Measurements from ENCODE around the gene TRAK2.
"Not testable (repeated sequence)": the region's sequence is repeated elsewhere in the genome, so short reads cannot be mapped to it uniquely, and the experiment has no call there.

The TRAK2 gene

DNA sequence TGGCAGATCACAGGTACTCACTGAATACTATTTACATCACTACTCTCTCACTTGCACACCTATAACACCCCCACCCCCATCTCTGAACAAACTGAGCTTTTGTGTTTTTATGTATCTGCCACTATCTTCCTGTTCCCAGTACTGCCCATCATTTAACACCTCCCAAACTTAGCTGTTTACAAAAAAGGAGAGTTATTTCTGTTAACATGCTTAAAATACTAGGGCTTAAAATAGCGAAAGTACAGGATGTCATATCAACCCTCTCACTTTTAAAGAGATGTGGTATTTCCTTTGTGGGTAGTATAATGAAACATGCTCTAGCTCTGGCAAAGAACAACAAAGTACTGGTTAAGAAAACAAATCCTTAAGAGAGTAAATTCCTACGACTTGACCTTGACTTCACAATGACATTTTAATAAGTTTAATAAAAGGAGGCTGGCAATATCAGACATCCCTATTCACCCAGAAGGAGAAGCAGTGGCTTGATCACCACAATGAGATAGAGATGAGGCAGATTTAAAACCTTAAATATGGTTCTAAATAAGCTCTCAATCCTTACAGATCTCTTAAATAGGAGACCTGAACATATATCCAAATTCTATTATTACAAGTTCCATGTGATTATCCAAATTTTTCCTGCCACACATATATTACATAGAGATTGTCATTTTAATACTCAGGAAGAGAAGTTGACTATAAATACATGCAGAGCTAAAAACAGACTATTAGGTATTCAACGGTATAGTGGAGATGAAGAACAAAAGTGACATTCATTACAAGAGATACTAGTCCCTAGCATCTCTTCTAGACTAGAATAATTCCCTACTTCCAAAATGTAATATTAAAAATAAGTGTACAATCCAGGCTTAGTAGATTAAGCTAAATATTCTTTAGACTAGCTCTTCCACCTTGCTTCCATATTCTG lies 36.9 kb downstream of the TRAK2 start:
- no peak for DNase-seq

GRCh38 chr2:201413552-201413951 lies 37.7 kb downstream of the TRAK2 start:
- no peak for DNase-seq

DNA sequence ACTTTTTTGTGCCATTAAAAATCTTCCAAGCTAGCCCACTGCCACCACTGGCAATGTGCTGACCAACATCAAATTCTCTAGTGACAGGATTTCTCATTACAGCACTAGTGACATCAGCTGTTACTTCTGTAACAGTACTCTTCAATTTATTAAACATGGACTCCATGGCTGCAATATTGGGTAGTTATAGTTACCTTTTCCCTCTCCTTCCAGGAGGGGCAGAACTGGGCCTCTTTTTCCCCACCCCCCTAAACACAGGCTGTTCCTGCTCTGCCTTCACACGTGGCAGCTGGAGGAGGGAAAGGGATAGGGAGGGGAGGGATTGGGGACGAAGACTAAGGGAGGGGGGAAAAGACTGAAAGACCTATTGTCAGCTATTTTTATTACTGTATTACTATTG lies 38.1 kb downstream of the TRAK2 start:
- DNase-seq = no peak

DNA sequence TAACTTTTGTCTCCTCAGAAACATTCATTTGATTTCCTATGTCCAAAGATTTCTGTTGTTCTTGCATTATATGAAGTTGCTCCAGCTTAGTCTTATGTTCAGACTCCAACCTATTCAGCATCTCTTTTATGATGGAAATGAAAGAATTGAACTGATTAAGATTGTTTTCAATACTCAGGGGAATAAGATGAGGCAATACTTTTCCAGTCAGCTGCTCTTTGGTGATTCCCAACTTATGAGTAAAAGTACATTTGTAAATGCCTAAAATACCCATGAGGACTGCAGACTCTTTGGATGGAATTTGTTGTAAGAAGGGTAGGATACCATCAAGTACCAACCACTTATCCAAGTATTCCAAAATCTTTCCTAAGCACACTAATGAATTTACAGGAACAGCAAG lies 39.8 kb downstream of the TRAK2 start:
- DNase-seq = no peak

DNA sequence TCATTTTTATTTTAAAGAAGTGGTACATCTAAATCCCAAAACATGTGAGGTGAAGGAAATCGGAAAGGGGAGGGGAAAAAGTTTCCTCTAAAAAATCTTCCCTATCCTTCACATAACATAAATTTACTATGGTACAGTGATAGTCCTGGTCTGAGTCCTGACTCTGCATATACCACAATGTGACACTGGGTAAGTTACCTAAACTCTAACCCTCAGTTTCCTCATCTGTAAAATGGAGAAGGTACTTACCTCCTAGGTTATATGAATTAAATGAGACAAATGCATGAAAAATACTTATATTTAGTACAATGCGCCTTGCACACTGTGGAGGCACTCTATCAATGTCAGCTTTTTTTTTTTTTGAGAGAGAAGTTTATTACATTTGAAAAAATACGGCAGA lies 42.3 kb downstream of the TRAK2 start:
- DNase-seq = no peak

GRCh38 chr2:201407265-201407664 lies 44.0 kb downstream of the TRAK2 start:
- no peak for DNase-seq

DNA sequence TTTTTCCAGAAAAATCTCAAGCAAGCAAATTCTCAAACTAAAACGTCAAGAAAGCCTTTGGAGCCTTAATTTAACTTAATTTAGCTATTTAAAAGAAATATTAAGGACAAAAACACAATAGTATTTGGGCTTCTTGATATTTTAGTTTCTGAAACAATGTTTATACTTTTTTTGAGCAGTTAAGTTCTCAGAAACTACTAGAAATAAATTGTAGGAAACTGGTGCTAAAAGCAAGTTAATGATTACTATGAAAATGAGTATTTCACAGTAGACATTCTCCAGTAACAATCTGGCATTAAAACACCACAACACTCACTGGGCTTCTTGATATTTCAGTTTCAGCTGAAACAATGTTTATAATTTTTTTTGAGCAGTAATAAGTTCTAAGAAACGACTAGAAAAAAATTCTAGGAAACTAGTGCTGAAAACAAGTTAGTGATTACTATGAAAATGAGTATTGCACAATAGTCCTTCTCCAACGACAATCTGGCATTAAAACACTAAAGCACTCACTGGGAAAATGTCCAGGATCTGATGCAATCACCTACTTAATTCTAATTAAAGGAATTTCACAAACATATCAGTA lies 45.1 kb downstream of the TRAK2 start:
- no peak for DNase-seq

DNA sequence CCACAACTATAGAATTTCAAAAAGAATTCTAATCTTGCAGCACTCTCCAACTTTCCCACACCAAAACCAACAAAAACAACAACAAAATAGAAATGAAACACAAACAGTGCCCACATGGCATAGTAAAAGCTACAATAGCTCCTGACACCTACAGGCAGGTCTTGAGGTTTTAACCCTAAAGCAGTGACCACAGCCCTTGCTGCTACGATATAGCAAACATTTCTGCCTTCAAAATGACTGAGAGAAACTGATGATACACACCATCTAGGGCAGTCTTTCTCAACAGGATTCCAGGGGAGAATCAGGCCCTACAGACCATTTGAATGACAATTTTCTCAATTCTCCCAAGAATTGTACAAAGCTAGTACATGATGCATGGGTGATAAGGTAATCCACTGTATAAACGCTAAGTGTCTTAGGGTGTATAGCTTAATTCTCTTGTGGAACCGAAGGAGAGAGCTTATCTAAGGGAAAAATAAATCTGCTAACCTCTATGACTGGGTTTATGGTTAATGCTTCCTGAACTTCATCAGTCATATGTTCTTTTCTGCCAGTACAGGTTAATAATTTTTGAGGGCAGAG lies 46.5 kb downstream of the TRAK2 start:
- DNase-seq = no peak

GRCh38 chr2:201403880-201404279 lies 47.4 kb downstream of the TRAK2 start:
- DNase-seq = no peak

GRCh38 chr2:201402651-201403562 lies 48.4 kb downstream of the TRAK2 start:
- no peak for DNase-seq

DNA sequence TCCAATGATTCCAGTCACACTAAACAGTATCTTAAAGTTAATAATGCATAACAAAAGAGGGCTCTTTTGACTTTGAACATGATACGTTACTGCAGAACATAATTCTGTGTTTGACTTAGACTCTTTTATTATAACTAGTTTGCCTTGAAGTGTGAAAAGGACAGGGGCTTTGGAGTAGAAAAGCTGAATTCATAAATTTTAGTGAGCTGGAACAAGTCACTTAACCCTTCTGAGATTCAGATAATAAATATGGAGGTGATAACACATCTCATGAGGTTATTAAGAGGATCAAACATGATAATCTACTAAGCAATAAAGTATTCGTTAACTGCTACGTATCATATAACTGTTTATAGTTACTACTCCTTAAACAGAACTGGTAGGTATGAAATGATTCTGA lies 49.4 kb downstream of the TRAK2 start:
- no peak for DNase-seq

DNA sequence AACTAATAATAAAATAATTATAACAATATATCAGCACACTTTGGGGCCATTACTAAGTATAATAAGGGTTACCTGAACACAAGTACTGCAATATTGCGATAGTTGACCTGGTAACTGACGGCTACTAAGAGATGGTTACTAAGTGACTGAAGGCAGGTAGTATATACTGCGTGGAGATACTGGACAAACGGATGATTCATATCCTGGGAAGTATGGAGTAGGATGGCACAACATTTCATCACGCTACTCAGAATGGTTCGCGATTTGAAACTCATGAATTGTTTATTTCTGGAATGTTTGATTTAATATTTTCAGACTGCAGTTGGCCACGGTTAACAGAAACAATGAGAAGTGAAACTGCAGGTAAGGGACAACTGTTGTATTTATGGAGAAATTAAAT lies 54.7 kb downstream of the TRAK2 start:
- no peak for DNase-seq

- DNase-seq = no peak
These were observed 68.1 kb downstream of the TRAK2 start for GRCh38 chr2:201383136-201383535.

DNA sequence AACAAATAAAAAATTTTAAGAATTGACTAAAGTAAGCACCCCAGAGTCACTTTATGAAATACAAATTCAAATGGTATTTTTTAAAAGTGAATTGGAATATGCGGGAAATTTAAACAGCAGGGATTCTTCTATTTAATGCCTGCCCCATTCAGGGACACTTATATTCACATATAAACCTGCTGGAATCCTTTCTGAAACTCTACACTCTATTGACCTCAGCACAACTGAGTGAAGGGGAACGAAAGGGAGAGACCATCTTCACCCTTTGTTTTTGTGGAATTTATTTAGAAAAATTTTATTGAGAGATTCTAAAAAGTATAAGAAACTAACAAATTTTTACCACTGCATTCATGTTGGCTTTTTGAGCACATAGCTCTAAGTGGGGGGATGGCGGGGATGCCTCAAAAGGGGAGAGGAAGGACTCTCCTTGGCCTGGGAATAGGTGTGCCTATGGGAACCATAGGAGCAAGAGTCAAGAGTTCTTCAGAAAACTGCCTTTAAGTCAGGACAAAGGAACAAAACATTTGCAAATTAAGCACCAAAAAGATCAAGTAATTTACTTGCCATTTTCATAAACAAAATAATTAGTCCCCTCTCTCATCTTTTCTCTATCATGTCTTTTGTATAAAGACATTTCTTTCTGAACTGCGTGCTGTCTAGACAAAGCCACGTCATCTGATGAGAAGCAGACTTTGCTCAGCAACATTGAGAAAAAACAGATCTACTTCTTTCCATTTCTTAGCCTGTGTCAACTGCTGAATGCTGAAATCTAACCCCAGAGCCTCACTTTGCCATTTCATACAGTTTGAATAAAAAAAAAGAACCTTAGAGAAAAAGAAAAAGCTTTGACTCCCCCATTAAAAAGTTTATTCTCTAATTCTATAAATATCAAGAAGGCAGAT lies 72.5 kb downstream of the TRAK2 start:
- no peak for DNase-seq

GRCh38 chr2:201377218-201377617 lies 74.0 kb downstream of the TRAK2 start:
- no peak for DNase-seq

- no peak for DNase-seq
These were observed 81.5 kb downstream of the TRAK2 start for GRCh38 chr2:201369775-201370174.

GRCh38 chr2:201369318-201369717 lies 81.9 kb downstream of the TRAK2 start:
- DNase-seq = not testable (repeated sequence)

GRCh38 chr2:201366146-201366545 lies 85.1 kb downstream of the TRAK2 start:
- no peak for DNase-seq

- DNase-seq = no peak
These were observed 87.2 kb downstream of the TRAK2 start for GRCh38 chr2:201363857-201364560.

- no peak for DNase-seq
These were observed 88.9 kb downstream of the TRAK2 start for GRCh38 chr2:201362396-201362795.

DNA sequence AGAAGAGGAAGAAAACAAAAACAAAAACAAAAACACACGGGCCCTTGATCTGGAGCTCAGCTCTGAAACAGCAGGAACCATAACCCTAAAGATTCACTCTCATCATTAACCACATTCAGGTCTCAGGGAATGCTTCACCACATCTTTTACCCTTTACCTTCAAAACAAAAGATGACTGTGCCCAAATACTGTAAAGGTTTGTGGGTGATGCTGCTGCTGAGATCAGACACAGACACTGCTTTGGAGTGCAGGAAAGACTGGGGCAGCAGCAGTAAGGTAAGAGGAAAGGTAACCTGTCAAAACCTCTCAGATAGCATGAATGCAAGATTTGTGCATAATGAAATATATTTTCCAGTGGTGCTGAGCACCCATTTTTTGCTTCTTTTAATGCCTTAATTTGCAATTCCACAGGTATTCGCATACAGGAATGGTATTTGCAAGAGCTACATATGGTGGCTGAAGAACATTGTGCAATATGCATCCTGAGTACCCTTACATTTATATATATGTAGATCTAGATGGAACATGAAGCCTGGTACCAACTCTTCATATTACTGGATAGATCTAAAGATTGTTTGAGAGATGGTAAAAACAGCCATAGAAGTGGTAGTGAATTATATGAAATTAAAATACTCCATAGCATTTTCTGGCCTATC lies 90.1 kb downstream of the TRAK2 start:
- DNase-seq = no peak

Measured in cerebellar nuclear complex (tissue), 1 donor.